DOHH2 (cell line): Measurements from ENCODE around the gene NF1.

Experiments used
- H3F3A ChIP-seq: fragments of 200-600 bp; sonication (generic), shearing (Covaris generic); 2 replicates; pipeline ENCODE4 v1.6.0; 2016; ENCODE audit warnings: antibody characterized with exemption, mild to moderate bottlenecking; ENCODE audit not compliant: control insufficient read depth, insufficient read depth
- H3K27ac ChIP-seq: fragments of 200-600 bp; sonication (generic); 2 replicates; pipeline ENCODE4 v1.5.1; 2014; ENCODE audit warnings: low read depth, mild to moderate bottlenecking, low read length, moderate library complexity
- H3K27me3 ChIP-seq: fragments of 200-600 bp; sonication (generic); 2 replicates; pipeline ENCODE4 v1.6.1; 2014; ENCODE audit warnings: mild to moderate bottlenecking, low read length, mixed read lengths; ENCODE audit not compliant: control insufficient read depth
- H3K36me3 ChIP-seq: fragments of 200-600 bp; sonication (generic); 2 replicates; pipeline ENCODE4 v1.6.1; 2014; ENCODE audit warnings: mild to moderate bottlenecking, low read length, moderate library complexity, mixed read lengths; ENCODE audit not compliant: control insufficient read depth
- H3K4me1 ChIP-seq: fragments of 200-600 bp; sonication (generic); 2 replicates; pipeline ENCODE4 v1.6.1; 2014; ENCODE audit warnings: mild to moderate bottlenecking, low read length, mixed read lengths; ENCODE audit not compliant: control insufficient read depth
- H3K4me2 ChIP-seq: fragments of 200-600 bp; sonication (generic); 2 replicates; pipeline ENCODE4 v1.6.0; 2014; ENCODE audit warnings: mild to moderate bottlenecking, low read length, moderate library complexity
- H3K4me3 ChIP-seq: fragments of 200-600 bp; sonication (generic); 2 replicates; pipeline ENCODE4 v1.5.1; 2014; ENCODE audit warnings: mild to moderate bottlenecking, low read length, mixed read lengths
- H3K79me2 ChIP-seq: fragments of 200-600 bp; sonication (generic); 2 replicates; pipeline ENCODE4 v1.6.1; 2014; ENCODE audit warnings: mild to moderate bottlenecking, low read length, mixed read lengths; ENCODE audit not compliant: control insufficient read depth
- H3K9me2 ChIP-seq: fragments of 200-600 bp; sonication (generic); replicated peaks from 2 replicates; pipeline ENCODE4 v1.6.1; 2014; ENCODE audit warnings: mild to moderate bottlenecking, low read length, mixed read lengths; ENCODE audit not compliant: control insufficient read depth
- H3K9me3 ChIP-seq: fragments of 200-600 bp; sonication (generic); 2 replicates; pipeline ENCODE4 v1.6.1; 2014; ENCODE audit warnings: antibody characterized with exemption, low read length, mixed read lengths; ENCODE audit not compliant: control insufficient read depth, insufficient read depth
- H4K20me1 ChIP-seq: fragments of 200-600 bp; sonication (generic); 2 replicates; pipeline ENCODE4 v1.6.0; 2014; ENCODE audit warnings: low read depth, mild to moderate bottlenecking, antibody characterized with exemption, low read length, moderate library complexity; ENCODE audit not compliant: control insufficient read depth, insufficient read depth
- EZH2phosphoT487 ChIP-seq: fragments of 200-600 bp; sonication (generic); IDR thresholded peaks from 2 replicates; pipeline ENCODE4 v1.6.1; 2017; ENCODE audit warnings: borderline replicate concordance, mild to moderate bottlenecking, antibody characterized with exemption, low read length, moderate library complexity, mixed read lengths
- TF ChIP-seq, protein P1 (sequence below): fragments of 200-600 bp; sonication (generic); IDR thresholded peaks from one replicate; pipeline ENCODE4 v1.5.1; 2014; ENCODE audit warnings: antibody characterized with exemption, mild to moderate bottlenecking, low read depth, low read length; ENCODE audit not compliant: poor library complexity, severe bottlenecking

The NF1 gene

GRCh38 chr17:31147507-31148202 is 52.9 kb downstream of the NF1 start:
- 0 out of 2 replicates have a peak, but pooled peaks cover 2% of the 10 kb centered on the region for H3F3A ChIP-seq
- H3K9me3 ChIP-seq = no peaks in the 10 kb centered on the region
- no peak overlapping the region for H3K27ac ChIP-seq
- peaks cover 9% of the 10 kb centered on the region for H3K36me3 ChIP-seq
- H3K9me2 ChIP-seq = no peaks in the 10 kb centered on the region
- no peak for TF ChIP-seq EZH2phosphoT487
- TF ChIP-seq, protein P1, sequence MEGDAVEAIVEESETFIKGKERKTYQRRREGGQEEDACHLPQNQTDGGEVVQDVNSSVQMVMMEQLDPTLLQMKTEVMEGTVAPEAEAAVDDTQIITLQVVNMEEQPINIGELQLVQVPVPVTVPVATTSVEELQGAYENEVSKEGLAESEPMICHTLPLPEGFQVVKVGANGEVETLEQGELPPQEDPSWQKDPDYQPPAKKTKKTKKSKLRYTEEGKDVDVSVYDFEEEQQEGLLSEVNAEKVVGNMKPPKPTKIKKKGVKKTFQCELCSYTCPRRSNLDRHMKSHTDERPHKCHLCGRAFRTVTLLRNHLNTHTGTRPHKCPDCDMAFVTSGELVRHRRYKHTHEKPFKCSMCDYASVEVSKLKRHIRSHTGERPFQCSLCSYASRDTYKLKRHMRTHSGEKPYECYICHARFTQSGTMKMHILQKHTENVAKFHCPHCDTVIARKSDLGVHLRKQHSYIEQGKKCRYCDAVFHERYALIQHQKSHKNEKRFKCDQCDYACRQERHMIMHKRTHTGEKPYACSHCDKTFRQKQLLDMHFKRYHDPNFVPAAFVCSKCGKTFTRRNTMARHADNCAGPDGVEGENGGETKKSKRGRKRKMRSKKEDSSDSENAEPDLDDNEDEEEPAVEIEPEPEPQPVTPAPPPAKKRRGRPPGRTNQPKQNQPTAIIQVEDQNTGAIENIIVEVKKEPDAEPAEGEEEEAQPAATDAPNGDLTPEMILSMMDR = no peak
- H3K79me2 ChIP-seq = peaks cover 40% of the 10 kb centered on the region
- H3K4me2 ChIP-seq = no peak overlapping the region
- H4K20me1 ChIP-seq = no peaks in the 10 kb centered on the region
- H3K4me3 ChIP-seq = no peak overlapping the region
- peaks cover 9% of the 10 kb centered on the region for H3K4me1 ChIP-seq
- no peaks in the 10 kb centered on the region for H3K27me3 ChIP-seq

DNA sequence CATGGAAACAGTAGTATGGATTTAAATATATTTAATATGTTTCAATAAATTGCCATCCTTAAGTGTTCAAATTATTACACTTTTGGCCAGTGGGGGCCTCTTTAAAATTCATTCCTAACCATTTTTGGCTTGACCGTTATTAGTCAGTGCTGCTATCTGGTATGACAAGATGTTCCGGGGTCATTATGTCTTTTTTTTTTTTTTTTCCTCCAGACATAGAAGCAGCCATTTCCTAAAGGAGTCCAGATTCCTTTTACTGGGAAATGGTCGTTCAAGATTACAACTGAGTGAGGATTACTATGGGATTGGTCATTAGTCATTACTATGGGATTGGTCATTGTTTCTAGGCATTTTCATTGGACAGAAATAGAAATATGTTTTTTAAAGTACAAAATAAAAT is 53.4 kb downstream of the NF1 start:
- 0 out of 2 replicates have a peak, but pooled peaks cover 2% of the 10 kb centered on the region for H3F3A ChIP-seq
- no peak overlapping the region for H3K4me3 ChIP-seq
- no peaks in the 10 kb centered on the region for H3K27me3 ChIP-seq
- H3K9me2 ChIP-seq = no peaks in the 10 kb centered on the region
- H3K4me1 ChIP-seq = peaks cover 9% of the 10 kb centered on the region
- H3K27ac ChIP-seq = no peak overlapping the region
- H3K79me2 ChIP-seq = peaks cover 41% of the 10 kb centered on the region
- no peak overlapping the region for H3K4me2 ChIP-seq
- H4K20me1 ChIP-seq = no peaks in the 10 kb centered on the region
- H3K36me3 ChIP-seq = peaks cover 9% of the 10 kb centered on the region
- H3K9me3 ChIP-seq = no peaks in the 10 kb centered on the region
- TF ChIP-seq EZH2phosphoT487 = no peak
- TF ChIP-seq, protein P1 = no peak

GRCh38 chr17:31152271-31152670 is 57.5 kb downstream of the NF1 start:
- H3K9me2 ChIP-seq = no peaks in the 10 kb centered on the region
- no peak overlapping the region for H3K4me2 ChIP-seq
- peaks cover 5% of the 10 kb centered on the region for H3K36me3 ChIP-seq
- H3K9me3 ChIP-seq = no peaks in the 10 kb centered on the region
- no peak overlapping the region for H3K4me3 ChIP-seq
- 0 out of 2 replicates have a peak, but pooled peaks cover 2% of the 10 kb centered on the region for H3F3A ChIP-seq
- TF ChIP-seq EZH2phosphoT487 = no peak
- TF ChIP-seq, protein P1 = no peak
- peaks cover 24% of the 10 kb centered on the region for H3K79me2 ChIP-seq
- H3K27me3 ChIP-seq = no peaks in the 10 kb centered on the region
- no peaks in the 10 kb centered on the region for H4K20me1 ChIP-seq
- peaks cover 9% of the 10 kb centered on the region for H3K4me1 ChIP-seq
- no peak overlapping the region for H3K27ac ChIP-seq
